Psoas muscle (tissue), 8 donors: ENCODE results near the gene CD34. TPM values are rescaled to one million over a fixed set of nuclear protein-coding genes. Genes with fewer than 3 reads are reported as not detected.

Experiments used
- ATAC-seq, 4 donors: fragments of 200-7000 bp; cut with Tn5 transposase; one replicate each; pipeline ENCODE4 v1.9.1; 2020; ENCODE audit warnings: moderate library complexity in 3 of 4, mild to moderate bottlenecking in 2 of 4
- DNase-seq, 2 donors: peaks; one replicate each; pipeline ENCODE4 v3.0.0-alpha.2; 2020
- H3K27ac ChIP-seq: fragments of 200-600 bp; one replicate; pipeline ENCODE4 v1.8.0; 2022
- H3K27me3 ChIP-seq, 3 donors: fragments of 200-600 bp in 1 of 3; one replicate each; pipeline versions ENCODE4 v1.6.1 to v1.8.0; 2013 to 2022; ENCODE audit warnings: low read length in 2 of 3, mild to moderate bottlenecking in 2 of 3, moderate library complexity in 1 of 3; ENCODE audit not compliant: insufficient read depth in 3 of 3
- H3K36me3 ChIP-seq, 2 donors: fragments of 200-600 bp in 1 of 2; one replicate each; pipeline versions ENCODE4 v1.6.1 to v1.8.0; 2013 to 2022; ENCODE audit warnings: low read depth in 1 of 2, mild to moderate bottlenecking in 1 of 2, moderate library complexity in 1 of 2; ENCODE audit not compliant: insufficient read depth in 1 of 2
- H3K4me1 ChIP-seq: fragments of 200-600 bp; one replicate; pipeline ENCODE4 v1.8.0; 2022
- H3K4me3 ChIP-seq: fragments of 200-600 bp; one replicate; pipeline ENCODE4 v1.8.0; 2022; ENCODE audit warnings: mild to moderate bottlenecking
- H3K9me3 ChIP-seq: fragments of 200-600 bp; one replicate; pipeline ENCODE4 v1.8.0; 2022
- WGBS, 3 donors: extraction: QIAGEN DNeasy Blood & Tissue Kit; methylation state at CpG; one replicate each; pipeline versions ENCODE4 v1.1.6 to v1.1.7; 2013; 5-methylcytosine and 5-hydroxymethylcytosine counted together
- intact Hi-C, 2 donors: fragments of 100-400 bp; cut with DNase I; formaldehyde crosslinking; loops; one replicate each; pipeline versions ENCODE4 v1.11.0 to v1.14.2; 2022
- polyA plus RNA-seq, 3 donors: library from polyadenylated mRNA; stranded (reverse); fragments of 200-250 nt; gene quantifications; one replicate each; pipeline ENCODE4 v1.2.3, GENCODE V29; 2013
- total RNA-seq, 4 donors: library from RNA; stranded (reverse); fragmentation: NEBNext Ultra II Directional in 2 of 4; extraction: Animal tissue kit (Norgen Biotek cat#: 25700) in 2 of 4; gene quantifications; one replicate each; pipeline versions ENCODE4 v1.2.1 to v1.2.4, GENCODE V29; 2021 to 2023
- TF ChIP-seq, protein P1 (sequence below): fragments of 200-600 bp; IDR thresholded peaks from one replicate; pipeline ENCODE4 v1.8.0; 2022; ENCODE audit warnings: antibody characterized with exemption
- donor health status: healthy with polysubstance abuse.
- donor health status: DM: no; HTN: no; CAD: no; lungs with moderate emphysema.
- donor health status: Bipolar disorder and iron deficiency.
- donor health status: healthy.
- donor health status: DM: yes; HTN: yes; CAD: no.
- donor health status: DM: no; HTN: no; CAD: no.
- donor health status: DM: no; HTN: no; CAD: no.
- donor health status: DM: yes; HTN: yes; CAD: no.

CD34 gene
- total and polyA plus RNA-seq, 7 donors = 14.4 to 61.1 (median 21.1) TPM

DNA sequence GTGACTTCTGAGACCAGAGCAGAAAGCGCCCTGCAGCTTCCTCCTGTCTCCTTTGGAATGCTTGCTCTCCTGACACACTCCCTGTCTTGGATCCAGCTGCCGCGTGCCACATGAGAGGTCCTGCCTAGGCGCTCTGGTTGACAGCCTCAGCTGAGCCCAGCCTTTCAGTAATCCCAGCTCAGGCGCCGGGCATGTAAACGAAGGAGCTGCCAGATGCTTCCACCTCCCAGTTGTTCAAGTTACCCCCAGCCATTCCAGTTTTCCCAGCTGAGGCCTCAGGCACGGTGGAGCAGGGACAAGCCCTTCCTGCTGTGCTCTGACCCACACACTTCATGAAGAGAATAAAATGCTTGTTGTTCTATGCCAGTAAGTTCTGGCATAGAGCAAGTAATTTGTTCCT lies 14.3 kb upstream of the CD34 start:
- Histone ChIP-seq H3K4me3 (no peak overlapping the region), H3K4me1 (peaks cover 30% of the 10 kb centered on the region), H3K27ac (peak overlapping the region; percentile 58), H3K27me3 (no peaks in the 10 kb centered on the region), H3K9me3 (no peaks in the 10 kb centered on the region), H3K36me3 (no peaks in the 10 kb centered on the region)
- DNase-seq = peak; percentile 61 to 73
- 4 to 7% (median 6%) methylated on average over 8 of the region's 8 CpGs for WGBS, 3 donors
- TF ChIP-seq, protein P1, sequence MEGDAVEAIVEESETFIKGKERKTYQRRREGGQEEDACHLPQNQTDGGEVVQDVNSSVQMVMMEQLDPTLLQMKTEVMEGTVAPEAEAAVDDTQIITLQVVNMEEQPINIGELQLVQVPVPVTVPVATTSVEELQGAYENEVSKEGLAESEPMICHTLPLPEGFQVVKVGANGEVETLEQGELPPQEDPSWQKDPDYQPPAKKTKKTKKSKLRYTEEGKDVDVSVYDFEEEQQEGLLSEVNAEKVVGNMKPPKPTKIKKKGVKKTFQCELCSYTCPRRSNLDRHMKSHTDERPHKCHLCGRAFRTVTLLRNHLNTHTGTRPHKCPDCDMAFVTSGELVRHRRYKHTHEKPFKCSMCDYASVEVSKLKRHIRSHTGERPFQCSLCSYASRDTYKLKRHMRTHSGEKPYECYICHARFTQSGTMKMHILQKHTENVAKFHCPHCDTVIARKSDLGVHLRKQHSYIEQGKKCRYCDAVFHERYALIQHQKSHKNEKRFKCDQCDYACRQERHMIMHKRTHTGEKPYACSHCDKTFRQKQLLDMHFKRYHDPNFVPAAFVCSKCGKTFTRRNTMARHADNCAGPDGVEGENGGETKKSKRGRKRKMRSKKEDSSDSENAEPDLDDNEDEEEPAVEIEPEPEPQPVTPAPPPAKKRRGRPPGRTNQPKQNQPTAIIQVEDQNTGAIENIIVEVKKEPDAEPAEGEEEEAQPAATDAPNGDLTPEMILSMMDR = no peak
- intact Hi-C loops = no loop called here
- ATAC-seq = peak; percentile 75 to 88 (median 82)

DNA sequence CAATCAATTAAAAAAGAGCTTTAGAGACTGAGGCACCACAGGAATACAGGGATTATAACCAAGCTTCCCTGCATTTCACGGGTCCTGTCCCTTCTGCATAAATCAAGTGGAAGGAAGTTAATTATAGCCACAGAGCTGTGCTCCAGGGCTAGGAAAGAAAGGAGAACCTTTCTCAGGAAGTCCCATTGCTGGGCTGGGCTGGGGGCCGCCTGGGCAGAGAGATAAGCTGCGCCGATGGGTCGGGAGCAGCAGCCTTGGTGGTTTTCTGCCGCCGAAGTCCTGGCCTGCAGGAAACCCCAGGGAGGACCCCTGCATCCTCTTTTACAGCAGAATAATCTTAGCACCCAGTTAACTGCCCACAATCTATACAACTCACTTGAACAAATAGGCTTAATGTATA lies 12.6 kb upstream of the CD34 start:
- Histone ChIP-seq H3K9me3 (no peaks in the 10 kb centered on the region), H3K4me1 (peaks cover 43% of the 10 kb centered on the region), H3K27ac (peak overlapping the region; percentile 28), H3K36me3 (no peaks in the 10 kb centered on the region), H3K4me3 (no peak overlapping the region), H3K27me3 (no peaks in the 10 kb centered on the region)
- ATAC-seq (peak in 1 of 4 donors; percentile 13), DNase-seq (no peak)
- TF ChIP-seq, protein P1 = no peak
- 54 to 67% (median 58%) methylated on average over 7 of the region's 7 CpGs for WGBS, 3 donors
- intact Hi-C loops = no loop called here

DNA sequence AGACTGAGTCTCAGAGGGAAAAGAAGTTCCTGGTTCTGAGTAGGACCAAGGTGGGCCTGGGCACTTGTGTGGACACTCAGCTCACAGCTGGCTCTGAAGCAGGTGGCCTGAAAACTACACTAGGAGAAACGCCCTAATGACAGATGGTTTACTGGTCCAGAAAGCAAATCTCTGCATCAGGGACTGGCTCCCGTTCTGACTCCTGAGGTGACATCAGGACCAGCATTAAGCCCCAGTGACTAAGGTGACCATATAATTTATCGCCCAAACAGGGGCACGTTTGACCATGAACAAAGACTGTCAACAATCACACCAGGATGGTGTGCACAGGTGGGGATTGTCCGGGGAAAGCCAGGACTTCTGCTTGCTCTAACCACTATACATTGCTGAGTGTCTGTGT lies 12.2 kb upstream of the CD34 start:
- H3K36me3 ChIP-seq = no peaks in the 10 kb centered on the region
- peaks cover 43% of the 10 kb centered on the region for H3K4me1 ChIP-seq
- DNase-seq = no peak
- no peaks in the 10 kb centered on the region for H3K9me3 ChIP-seq
- no peaks in the 10 kb centered on the region for H3K27me3 ChIP-seq
- ATAC-seq = peak in 1 of 4 donors; percentile 7
- intact Hi-C loops = no loop called here
- H3K27ac ChIP-seq = peak overlapping the region; percentile 28
- 56 to 66% (median 62%) methylated on average over 5 of the region's 5 CpGs for WGBS, 3 donors
- H3K4me3 ChIP-seq = no peak overlapping the region
- TF ChIP-seq, protein P1 = no peak

DNA sequence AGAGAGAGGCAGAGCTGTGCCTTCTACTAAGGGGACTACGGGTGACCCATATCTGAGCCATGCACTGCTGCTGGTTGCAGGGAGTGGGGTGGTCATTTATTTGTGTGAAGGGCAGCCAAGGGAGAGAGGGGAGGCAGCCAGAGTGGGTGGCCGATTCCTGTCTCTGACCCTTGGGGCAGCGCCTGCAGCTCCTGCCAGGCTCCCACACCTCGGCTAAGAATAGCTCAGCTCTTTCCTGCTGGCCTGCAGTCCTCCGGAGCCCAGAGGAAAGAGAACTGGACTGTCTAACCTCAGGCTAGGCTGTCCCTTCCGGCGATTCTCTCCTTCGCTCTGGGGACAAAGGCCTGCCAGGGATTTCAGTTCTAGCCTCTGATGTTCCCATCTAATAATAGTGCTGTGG lies 11.6 kb upstream of the CD34 start:
- Histone ChIP-seq H3K36me3 (no peaks in the 10 kb centered on the region), H3K4me1 (peaks cover 43% of the 10 kb centered on the region), H3K27me3 (no peaks in the 10 kb centered on the region), H3K4me3 (no peak overlapping the region), H3K27ac (peak overlapping the region; percentile 28), H3K9me3 (no peaks in the 10 kb centered on the region)
- TF ChIP-seq, protein P1 = no peak
- ATAC-seq (peak; percentile 42 to 68 (median 67)), DNase-seq (peak; percentile 28 to 51)
- intact Hi-C loops = no loop called here
- WGBS, 3 donors = 21 to 36% (median 23%) methylated on average over 8 of the region's 8 CpGs

DNA sequence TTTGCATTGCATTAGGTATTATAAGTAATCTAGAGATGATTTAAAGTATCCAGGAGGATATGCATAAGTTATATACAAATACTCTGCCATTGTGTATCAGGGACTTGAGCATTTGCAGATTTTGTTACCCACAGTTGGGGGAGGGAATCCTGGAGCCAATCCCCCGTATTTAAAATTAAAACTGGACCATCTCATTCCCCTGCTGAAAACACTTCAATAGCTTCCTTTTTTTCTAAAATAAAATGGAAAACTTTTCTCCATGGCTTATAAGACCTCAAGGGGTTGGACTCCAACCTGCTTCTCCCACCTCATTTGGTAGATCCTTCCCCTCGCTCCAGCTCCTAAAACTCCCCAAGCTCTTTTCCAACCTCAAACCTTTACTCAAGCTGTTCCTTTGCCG lies 10.4 kb upstream of the CD34 start:
- intact Hi-C loops = no loop called here
- TF ChIP-seq, protein P1 = no peak
- no peak overlapping the region for H3K27ac ChIP-seq
- no peak for DNase-seq
- peaks cover 43% of the 10 kb centered on the region for H3K4me1 ChIP-seq
- no peak for ATAC-seq
- no peak overlapping the region for H3K4me3 ChIP-seq
- no peaks in the 10 kb centered on the region for H3K27me3 ChIP-seq
- H3K9me3 ChIP-seq = no peaks in the 10 kb centered on the region
- 87 to 90% (median 89%) methylated on average over 3 of the region's 3 CpGs for WGBS, 3 donors
- no peaks in the 10 kb centered on the region for H3K36me3 ChIP-seq
